ENCODE results near the gene CFHR2.

Gene CFHR2

DNA sequence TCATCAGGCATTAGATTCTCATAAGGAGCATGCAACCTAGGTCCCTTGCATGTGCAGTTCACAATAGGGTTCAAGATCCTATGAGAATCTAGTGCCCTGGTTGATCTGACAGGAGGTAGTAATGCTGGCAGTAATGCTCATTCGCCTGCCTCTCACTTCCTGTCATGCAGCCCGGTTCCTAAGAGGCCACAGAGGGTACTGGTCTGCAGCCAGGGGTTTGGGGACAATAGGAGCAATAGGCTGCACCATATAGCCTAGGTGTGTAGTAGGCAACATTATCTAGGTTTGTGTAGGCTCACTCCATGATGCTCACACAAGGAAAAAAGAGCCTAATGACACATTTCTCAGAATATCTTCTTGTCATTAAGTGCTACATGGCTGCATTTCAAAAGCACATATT is 59.6 kb downstream of the CFHR2 start:
- no peak for DNase-seq (ENCODE audit: low spot score)

DNA sequence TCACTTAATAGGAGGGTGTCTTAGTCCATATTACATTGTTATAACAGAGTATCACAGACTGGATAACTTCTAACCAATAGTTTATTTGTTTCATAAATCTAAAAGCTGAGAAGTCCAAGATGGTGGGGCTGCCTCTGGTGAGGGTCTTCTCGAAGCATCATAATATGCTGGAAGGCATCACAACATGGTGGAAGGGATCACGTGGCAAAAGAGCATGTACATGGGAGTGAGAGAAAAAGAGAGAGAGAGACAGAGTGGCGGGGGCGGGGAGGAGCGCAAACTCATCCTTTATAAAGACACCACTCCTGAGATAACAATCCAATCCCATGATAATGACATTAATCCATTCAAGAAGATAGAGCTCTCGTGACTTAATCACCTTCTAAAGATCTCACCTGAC is 65.3 kb downstream of the CFHR2 start:
- DNase-seq (ENCODE audit: low spot score): no peak
